Measurements from ENCODE around the gene OTUD1. TPM values are rescaled to one million over a fixed set of nuclear protein-coding genes. Genes with fewer than 3 reads are reported as not detected.

Gene OTUD1
- total RNA-seq, 1 donor from 2014 or later = 13.0 TPM

DNA sequence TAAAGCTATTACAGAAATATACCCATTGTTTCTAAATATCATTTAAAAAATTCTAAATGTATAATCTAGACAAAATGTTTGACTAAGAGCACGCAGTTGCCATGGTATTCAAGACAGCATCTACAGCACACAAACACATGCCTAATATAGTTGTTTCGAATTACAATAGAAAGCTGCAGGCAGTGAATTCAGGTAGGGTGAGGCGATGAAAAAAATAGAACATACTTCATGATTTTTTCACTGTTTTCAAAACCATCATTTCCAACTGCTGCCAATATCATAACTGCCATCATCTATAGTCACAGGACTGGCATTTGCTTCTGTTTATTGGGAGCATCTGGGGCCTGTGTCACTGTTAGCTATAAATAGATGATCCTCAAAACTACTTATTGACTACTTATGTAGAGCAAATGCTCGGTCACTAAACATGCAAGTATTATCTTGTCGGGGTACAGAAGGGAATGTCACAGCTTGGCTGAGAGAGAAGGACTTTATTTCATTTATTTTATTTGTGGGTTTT, 34.4 kb upstream of the OTUD1 start:
- H3K4me3 ChIP-seq (ENCODE audit: low read length in 3 of 3) = no peak overlapping the region
- H3K4me1 ChIP-seq (ENCODE audit: control insufficient read depth in 3 of 3, insufficient read depth in 3 of 3, low read length in 3 of 3) = peaks cover 8 to 22% (median 18%) of the 10 kb centered on the region in 3 donors
- H3K27me3 ChIP-seq (ENCODE audit: control insufficient read depth in 3 of 3, insufficient read depth in 3 of 3, low read length in 3 of 3) = no peaks in the 10 kb centered on the region
- H3K36me3 ChIP-seq (ENCODE audit: control insufficient read depth in 3 of 3, insufficient read depth in 3 of 3, low read length in 3 of 3) = no peaks in the 10 kb centered on the region
- H3K27ac ChIP-seq (ENCODE audit: low read depth, low read length) = peak overlapping the region; percentile 75
- H3K9ac ChIP-seq (ENCODE audit: low read depth in 1 of 3, low read length in 3 of 3) = no peak overlapping the region
- no peaks in the 10 kb centered on the region for H3K9me3 ChIP-seq (ENCODE audit: control insufficient read depth in 3 of 3, low read length in 3 of 3)

DNA sequence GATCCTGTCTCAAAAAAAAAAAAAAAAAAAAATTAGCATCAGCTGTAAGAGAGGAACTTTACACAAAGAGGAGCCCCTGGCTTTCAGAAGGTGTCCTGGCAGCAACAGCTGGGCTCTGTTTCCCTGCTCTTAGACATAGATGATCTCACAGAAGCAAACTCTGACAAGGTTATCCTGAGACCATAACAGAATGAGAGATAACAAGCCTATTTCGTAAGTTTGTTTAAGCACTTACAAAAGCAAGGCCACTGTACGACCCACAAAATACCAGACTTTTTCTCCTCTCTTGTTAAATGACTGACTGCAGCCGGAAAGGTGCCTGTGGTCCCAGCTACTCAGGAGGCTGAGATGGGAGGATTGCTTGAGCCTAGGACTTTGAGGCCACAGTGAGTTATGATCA, 33.3 kb upstream of the OTUD1 start:
- H3K36me3 ChIP-seq (ENCODE audit: control insufficient read depth in 3 of 3, insufficient read depth in 3 of 3, low read length in 3 of 3) = no peaks in the 10 kb centered on the region
- no peaks in the 10 kb centered on the region for H3K27me3 ChIP-seq (ENCODE audit: control insufficient read depth in 3 of 3, insufficient read depth in 3 of 3, low read length in 3 of 3)
- H3K4me3 ChIP-seq (ENCODE audit: low read length in 3 of 3) = no peak overlapping the region
- H3K4me1 ChIP-seq (ENCODE audit: control insufficient read depth in 3 of 3, insufficient read depth in 3 of 3, low read length in 3 of 3) = peaks cover 8 to 21% (median 18%) of the 10 kb centered on the region in 3 donors
- no peaks in the 10 kb centered on the region for H3K9me3 ChIP-seq (ENCODE audit: control insufficient read depth in 3 of 3, low read length in 3 of 3)
- H3K9ac ChIP-seq (ENCODE audit: low read depth in 1 of 3, low read length in 3 of 3) = no peak overlapping the region
- H3K27ac ChIP-seq (ENCODE audit: low read depth, low read length) = peak overlapping the region; percentile 75

DNA sequence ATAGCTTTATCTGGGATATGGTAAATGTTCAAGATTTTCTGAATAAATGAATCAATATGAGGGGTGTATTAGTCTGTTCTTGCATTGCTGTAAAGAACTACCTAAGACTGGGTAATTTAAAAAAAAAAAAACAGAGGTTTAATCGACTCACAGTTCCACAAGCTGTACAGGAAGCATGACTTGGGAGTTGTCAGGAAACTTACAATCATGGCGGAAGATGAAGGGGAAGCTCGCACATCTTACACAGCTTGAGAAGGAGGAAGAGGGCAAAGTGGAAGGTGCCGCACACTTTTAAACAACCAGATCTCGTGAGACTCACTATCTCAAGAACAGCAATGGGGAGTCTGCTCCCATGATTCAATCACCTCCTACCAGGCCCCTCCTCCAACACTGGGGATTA, 32.5 kb upstream of the OTUD1 start:
- Histone ChIP-seq H3K4me1 (ENCODE audit: control insufficient read depth in 3 of 3, insufficient read depth in 3 of 3, low read length in 3 of 3) (peaks cover 8 to 21% (median 14%) of the 10 kb centered on the region in 3 donors), H3K36me3 (ENCODE audit: control insufficient read depth in 3 of 3, insufficient read depth in 3 of 3, low read length in 3 of 3) (no peaks in the 10 kb centered on the region), H3K27me3 (ENCODE audit: control insufficient read depth in 3 of 3, insufficient read depth in 3 of 3, low read length in 3 of 3) (no peaks in the 10 kb centered on the region), H3K4me3 (ENCODE audit: low read length in 3 of 3) (no peak overlapping the region), H3K9me3 (ENCODE audit: control insufficient read depth in 3 of 3, low read length in 3 of 3) (no peaks in the 10 kb centered on the region), H3K9ac (ENCODE audit: low read depth in 1 of 3, low read length in 3 of 3) (no peak overlapping the region), H3K27ac (ENCODE audit: low read depth, low read length) (no peak overlapping the region)

DNA sequence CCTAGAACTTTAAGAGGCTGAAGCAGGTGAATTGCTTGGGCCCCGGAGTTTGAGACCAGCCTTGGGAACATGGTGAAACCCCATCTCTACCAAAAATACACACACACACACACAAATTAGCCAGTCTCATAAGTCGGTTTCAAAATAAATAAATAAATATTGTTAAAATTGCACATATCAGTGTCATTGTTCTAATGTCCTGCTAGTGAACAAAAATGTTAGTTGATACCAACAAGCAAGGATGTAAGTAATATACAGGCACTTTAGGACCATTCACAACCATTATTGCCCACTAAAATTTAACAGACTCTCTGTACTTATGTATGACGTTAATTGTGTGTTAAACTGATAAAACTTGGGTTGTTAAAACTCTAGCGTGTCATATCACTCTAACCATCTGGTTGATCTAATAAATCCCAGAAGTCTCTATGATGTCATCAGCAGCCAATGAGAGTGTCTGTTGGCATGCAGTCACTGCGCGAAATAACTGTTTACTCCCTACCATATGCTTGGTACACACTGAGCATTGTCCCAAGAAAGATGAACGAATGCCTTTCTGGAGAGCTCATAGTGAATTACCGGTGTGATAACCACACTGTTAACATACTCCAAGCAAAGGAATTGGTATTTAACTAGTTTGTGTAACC, 30.4 kb upstream of the OTUD1 start:
- Histone ChIP-seq H3K27ac (ENCODE audit: low read depth, low read length) (no peak overlapping the region), H3K4me3 (ENCODE audit: low read length in 3 of 3) (no peak overlapping the region), H3K36me3 (ENCODE audit: control insufficient read depth in 3 of 3, insufficient read depth in 3 of 3, low read length in 3 of 3) (no peaks in the 10 kb centered on the region), H3K27me3 (ENCODE audit: control insufficient read depth in 3 of 3, insufficient read depth in 3 of 3, low read length in 3 of 3) (no peaks in the 10 kb centered on the region), H3K9ac (ENCODE audit: low read depth in 1 of 3, low read length in 3 of 3) (no peak overlapping the region), H3K9me3 (ENCODE audit: control insufficient read depth in 3 of 3, low read length in 3 of 3) (no peaks in the 10 kb centered on the region), H3K4me1 (ENCODE audit: control insufficient read depth in 3 of 3, insufficient read depth in 3 of 3, low read length in 3 of 3) (peaks cover 1 to 15% (median 12%) of the 10 kb centered on the region in 3 donors)

DNA sequence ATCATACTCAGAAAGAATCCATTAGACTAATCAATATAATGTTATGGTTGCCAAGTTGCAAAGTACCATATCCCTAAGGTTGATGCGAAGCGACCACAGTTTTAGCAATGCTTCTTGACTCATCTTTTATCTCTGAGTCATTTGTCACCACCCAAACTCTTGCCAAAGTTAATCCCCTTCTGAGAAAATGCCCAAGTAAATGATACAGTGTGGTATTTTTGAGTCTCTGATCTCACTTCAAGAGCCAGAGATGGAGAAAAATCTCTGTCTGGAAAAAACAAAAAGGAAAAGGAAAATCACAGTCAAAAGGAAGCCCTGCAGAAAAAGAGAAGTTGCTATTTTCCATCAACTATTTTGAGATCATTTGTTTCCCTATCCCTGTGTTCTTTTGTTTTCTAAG, 26.7 kb upstream of the OTUD1 start:
- H3K27ac ChIP-seq (ENCODE audit: low read depth, low read length) = peak overlapping the region; percentile 61
- H3K9me3 ChIP-seq (ENCODE audit: control insufficient read depth in 3 of 3, low read length in 3 of 3) = no peaks in the 10 kb centered on the region
- H3K4me3 ChIP-seq (ENCODE audit: low read length in 3 of 3) = no peak overlapping the region
- peak overlapping the region in 2 of 3 donors; percentile 4 to 45 for H3K9ac ChIP-seq (ENCODE audit: low read depth in 1 of 3, low read length in 3 of 3)
- no peaks in the 10 kb centered on the region for H3K27me3 ChIP-seq (ENCODE audit: control insufficient read depth in 3 of 3, insufficient read depth in 3 of 3, low read length in 3 of 3)
- no peaks in the 10 kb centered on the region for H3K36me3 ChIP-seq (ENCODE audit: control insufficient read depth in 3 of 3, insufficient read depth in 3 of 3, low read length in 3 of 3)
- H3K4me1 ChIP-seq (ENCODE audit: control insufficient read depth in 3 of 3, insufficient read depth in 3 of 3, low read length in 3 of 3) = peaks cover 0 to 8% (median 0%) of the 10 kb centered on the region in 3 donors

DNA sequence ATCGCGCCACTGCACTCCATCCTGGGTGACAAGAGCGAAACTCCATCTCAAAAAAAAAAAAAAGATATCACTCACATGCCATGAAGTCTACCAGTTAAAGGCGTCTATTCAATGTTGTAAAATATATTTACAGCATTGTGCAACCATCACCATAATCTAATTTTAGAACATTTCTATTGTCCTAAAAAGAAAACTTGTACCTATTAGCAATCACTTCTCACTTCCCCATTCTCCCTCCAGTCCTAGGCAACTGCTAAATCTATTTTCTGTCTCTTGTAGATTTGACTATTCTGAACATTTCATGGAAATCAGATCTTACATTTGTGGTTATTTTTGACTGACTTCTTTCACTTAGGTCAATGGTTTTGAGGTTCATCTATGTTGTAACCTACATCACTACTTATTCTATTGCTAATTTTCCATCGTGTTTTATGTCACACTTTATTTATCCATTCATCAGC, 25.2 kb upstream of the OTUD1 start:
- Histone ChIP-seq H3K4me3 (ENCODE audit: low read length in 3 of 3) (no peak overlapping the region), H3K27me3 (ENCODE audit: control insufficient read depth in 3 of 3, insufficient read depth in 3 of 3, low read length in 3 of 3) (no peaks in the 10 kb centered on the region), H3K9me3 (ENCODE audit: control insufficient read depth in 3 of 3, low read length in 3 of 3) (no peaks in the 10 kb centered on the region), H3K4me1 (ENCODE audit: control insufficient read depth in 3 of 3, insufficient read depth in 3 of 3, low read length in 3 of 3) (peaks cover 0 to 8% (median 0%) of the 10 kb centered on the region in 3 donors), H3K9ac (ENCODE audit: low read depth in 1 of 3, low read length in 3 of 3) (no peak overlapping the region), H3K36me3 (ENCODE audit: control insufficient read depth in 3 of 3, insufficient read depth in 3 of 3, low read length in 3 of 3) (no peaks in the 10 kb centered on the region), H3K27ac (ENCODE audit: low read depth, low read length) (peak overlapping the region; percentile 61)

DNA sequence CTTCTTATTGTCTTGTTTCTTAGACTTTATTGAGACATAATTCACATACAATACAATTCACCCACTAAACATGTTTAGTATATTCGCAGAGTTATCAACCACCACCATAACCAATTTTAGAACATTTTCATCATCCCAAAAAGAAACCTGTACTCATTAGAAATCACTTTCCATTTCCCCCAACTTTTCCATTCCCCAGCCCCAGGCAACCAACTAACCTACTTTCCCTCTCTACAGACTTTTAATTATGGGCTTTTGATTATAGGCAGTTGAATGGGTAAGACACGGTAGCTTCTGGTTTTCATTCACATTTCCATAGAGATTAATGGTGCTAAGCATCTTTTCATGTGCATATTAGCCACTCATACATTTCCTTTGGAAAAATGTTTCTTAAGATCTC, 24.2 kb upstream of the OTUD1 start:
- H3K4me3 ChIP-seq (ENCODE audit: low read length in 3 of 3) = no peak overlapping the region
- H3K36me3 ChIP-seq (ENCODE audit: control insufficient read depth in 3 of 3, insufficient read depth in 3 of 3, low read length in 3 of 3) = no peaks in the 10 kb centered on the region
- H3K27ac ChIP-seq (ENCODE audit: low read depth, low read length) = no peak overlapping the region
- no peak overlapping the region for H3K9ac ChIP-seq (ENCODE audit: low read depth in 1 of 3, low read length in 3 of 3)
- H3K4me1 ChIP-seq (ENCODE audit: control insufficient read depth in 3 of 3, insufficient read depth in 3 of 3, low read length in 3 of 3) = peaks cover 0 to 8% (median 0%) of the 10 kb centered on the region in 3 donors
- no peaks in the 10 kb centered on the region for H3K9me3 ChIP-seq (ENCODE audit: control insufficient read depth in 3 of 3, low read length in 3 of 3)
- H3K27me3 ChIP-seq (ENCODE audit: control insufficient read depth in 3 of 3, insufficient read depth in 3 of 3, low read length in 3 of 3) = no peaks in the 10 kb centered on the region

DNA sequence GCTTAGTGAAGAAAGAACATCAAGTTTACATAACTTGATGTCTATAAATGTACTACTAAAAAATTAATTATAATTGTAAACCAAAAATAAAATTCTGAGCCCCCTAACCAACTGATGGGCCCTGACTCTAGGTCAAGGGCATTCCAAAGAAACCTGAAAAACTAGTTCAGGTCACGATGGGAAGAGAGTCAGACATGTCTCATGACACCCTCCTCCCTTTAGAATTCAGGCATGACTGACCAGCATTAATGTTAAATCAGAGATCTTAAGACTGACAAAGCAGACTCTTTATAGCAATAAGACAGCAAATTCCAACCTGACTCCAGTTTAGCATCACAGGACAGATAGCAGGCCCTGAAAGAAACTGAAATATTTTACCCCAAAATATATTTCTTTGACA, 21.6 kb upstream of the OTUD1 start:
- Histone ChIP-seq H3K9me3 (ENCODE audit: control insufficient read depth in 3 of 3, low read length in 3 of 3) (no peaks in the 10 kb centered on the region), H3K9ac (ENCODE audit: low read depth in 1 of 3, low read length in 3 of 3) (no peak overlapping the region), H3K36me3 (ENCODE audit: control insufficient read depth in 3 of 3, insufficient read depth in 3 of 3, low read length in 3 of 3) (no peaks in the 10 kb centered on the region), H3K27ac (ENCODE audit: low read depth, low read length) (no peak overlapping the region), H3K4me1 (ENCODE audit: control insufficient read depth in 3 of 3, insufficient read depth in 3 of 3, low read length in 3 of 3) (peaks cover 0 to 5% (median 0%) of the 10 kb centered on the region in 3 donors), H3K4me3 (ENCODE audit: low read length in 3 of 3) (no peak overlapping the region), H3K27me3 (ENCODE audit: control insufficient read depth in 3 of 3, insufficient read depth in 3 of 3, low read length in 3 of 3) (no peaks in the 10 kb centered on the region)

DNA sequence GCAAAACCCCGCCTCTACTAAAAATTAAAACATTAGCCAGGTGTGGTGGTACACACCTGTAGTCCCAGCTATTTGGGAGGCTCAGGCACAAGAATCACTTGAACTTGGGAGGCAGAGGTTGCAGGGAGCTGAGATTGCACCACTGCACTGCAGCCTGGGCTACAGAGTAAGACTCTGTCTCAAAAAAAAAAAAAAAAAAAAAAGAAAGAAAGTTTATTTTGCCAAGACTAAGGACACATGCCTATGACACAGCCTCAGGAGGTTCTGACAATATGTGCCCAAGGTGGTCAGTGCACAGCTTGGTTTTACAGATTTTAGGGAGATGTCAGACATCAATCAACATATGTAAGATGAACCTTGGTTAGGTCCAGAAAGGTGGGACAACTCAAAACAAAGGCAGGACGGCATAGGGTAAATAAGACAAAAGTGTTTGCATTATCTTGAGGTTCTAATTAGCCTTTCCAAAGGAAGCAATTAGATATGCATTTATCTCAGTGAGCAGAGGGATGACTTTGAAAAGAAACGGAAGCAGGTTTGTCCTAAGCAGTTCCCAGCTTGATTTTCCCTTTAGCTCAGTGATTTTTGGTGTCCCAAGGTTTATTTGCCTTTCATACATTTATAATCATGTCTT, 20.7 kb upstream of the OTUD1 start:
- peaks cover 0 to 2% (median 0%) of the 10 kb centered on the region in 3 donors for H3K4me1 ChIP-seq (ENCODE audit: control insufficient read depth in 3 of 3, insufficient read depth in 3 of 3, low read length in 3 of 3)
- H3K27me3 ChIP-seq (ENCODE audit: control insufficient read depth in 3 of 3, insufficient read depth in 3 of 3, low read length in 3 of 3) = no peaks in the 10 kb centered on the region
- no peaks in the 10 kb centered on the region for H3K36me3 ChIP-seq (ENCODE audit: control insufficient read depth in 3 of 3, insufficient read depth in 3 of 3, low read length in 3 of 3)
- H3K9ac ChIP-seq (ENCODE audit: low read depth in 1 of 3, low read length in 3 of 3) = no peak overlapping the region
- no peaks in the 10 kb centered on the region for H3K9me3 ChIP-seq (ENCODE audit: control insufficient read depth in 3 of 3, low read length in 3 of 3)
- H3K4me3 ChIP-seq (ENCODE audit: low read length in 3 of 3) = no peak overlapping the region
- H3K27ac ChIP-seq (ENCODE audit: low read depth, low read length) = no peak overlapping the region

DNA sequence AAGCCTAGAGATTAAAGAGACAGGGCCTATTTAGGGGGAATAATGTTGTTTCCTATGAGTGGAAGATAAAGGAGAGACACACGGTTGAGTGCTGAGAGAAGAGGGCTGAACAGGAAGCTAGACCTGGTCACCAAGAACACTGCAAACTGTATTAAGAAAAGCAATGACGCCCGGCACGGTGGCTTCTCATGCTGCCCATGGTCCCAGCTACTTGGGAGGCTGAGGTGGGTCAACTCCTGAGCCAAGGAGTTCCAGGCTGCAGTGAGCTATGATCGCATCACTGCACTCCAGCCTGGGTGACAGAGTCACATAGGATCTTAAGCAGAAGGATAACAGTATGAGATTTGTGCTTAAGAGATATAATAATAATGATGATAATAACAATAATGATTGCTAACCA, 19.7 kb upstream of the OTUD1 start:
- H3K4me1 ChIP-seq (ENCODE audit: control insufficient read depth in 3 of 3, insufficient read depth in 3 of 3, low read length in 3 of 3) = no peaks in the 10 kb centered on the region
- H3K9me3 ChIP-seq (ENCODE audit: control insufficient read depth in 3 of 3, low read length in 3 of 3) = no peaks in the 10 kb centered on the region
- H3K36me3 ChIP-seq (ENCODE audit: control insufficient read depth in 3 of 3, insufficient read depth in 3 of 3, low read length in 3 of 3) = no peaks in the 10 kb centered on the region
- H3K9ac ChIP-seq (ENCODE audit: low read depth in 1 of 3, low read length in 3 of 3) = no peak overlapping the region
- no peak overlapping the region for H3K4me3 ChIP-seq (ENCODE audit: low read length in 3 of 3)
- no peaks in the 10 kb centered on the region for H3K27me3 ChIP-seq (ENCODE audit: control insufficient read depth in 3 of 3, insufficient read depth in 3 of 3, low read length in 3 of 3)
- H3K27ac ChIP-seq (ENCODE audit: low read depth, low read length) = no peak overlapping the region

Data from skeletal muscle tissue (tissue), 4 donors.